Ammon's horn (tissue), 1 donor: ENCODE results near the gene PIAS2.
A peak's percentile ranks its signal among the peaks of the same experiment; 100 is the strongest.
"Not testable (repeated sequence)": the region's sequence is repeated elsewhere in the genome, so short reads cannot be mapped to it uniquely, and the experiment has no call there.

ENCODE experiments used
- DNase-seq: peaks from one replicate; pipeline ENCODE4 v3.0.0-alpha.2; 2016; ENCODE audit warnings: low spot score

PIAS2 gene

DNA sequence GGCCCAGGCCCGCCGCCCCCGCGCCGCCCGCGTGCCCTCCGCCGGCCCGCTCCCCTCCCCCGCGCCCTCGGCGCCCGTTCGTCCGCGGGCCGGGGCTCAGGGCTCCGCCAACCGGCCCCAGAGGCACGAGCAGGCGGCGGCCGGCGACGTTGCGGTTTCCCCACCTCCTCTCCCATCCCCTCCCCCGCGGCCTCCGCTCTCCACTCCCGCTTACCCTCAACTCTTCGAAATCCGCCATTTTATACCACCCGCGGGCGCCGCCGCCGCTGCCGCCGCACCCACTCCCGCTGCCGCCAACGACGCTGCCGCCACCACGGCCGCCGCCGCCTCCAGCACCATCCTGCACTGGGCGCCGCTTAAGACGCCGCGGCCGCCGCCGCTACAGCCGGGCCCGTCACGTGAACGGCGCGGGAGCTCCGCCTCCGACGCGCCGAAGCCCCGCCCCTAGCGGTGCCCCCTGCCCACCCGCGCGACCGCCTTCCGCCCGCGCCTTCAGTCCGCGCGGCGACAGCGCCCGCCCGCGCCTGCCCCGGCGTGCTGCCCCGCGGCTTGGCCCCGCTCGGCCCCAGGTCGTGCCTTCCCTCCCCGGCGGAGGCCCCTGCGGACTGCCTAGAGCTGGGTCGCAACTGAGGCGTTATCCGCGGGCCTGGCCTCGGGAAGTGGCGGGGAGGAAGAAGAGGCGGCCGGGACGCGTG lies at the start of gene PIAS2, which contains the start of gene KATNAL2:
Gene PIAS2, minus strand, starts transcription at position 400 of the 695 bp plus-strand sequence. Its CDS starts 162 bp downstream, at position 238.
Gene KATNAL2, plus strand, starts transcription at position 495 of the 695 bp plus-strand sequence. CDS start 29,271 bp downstream, outside the sequence.
- DNase-seq = peak; percentile 92

GRCh38 chr18:46966266-46966665 lies 49.0 kb upstream of the PIAS2 start:
- not testable (repeated sequence) for DNase-seq

GRCh38 chr18:46964579-46965293 lies 47.4 kb upstream of the PIAS2 start:
- DNase-seq = not testable (repeated sequence)

DNA sequence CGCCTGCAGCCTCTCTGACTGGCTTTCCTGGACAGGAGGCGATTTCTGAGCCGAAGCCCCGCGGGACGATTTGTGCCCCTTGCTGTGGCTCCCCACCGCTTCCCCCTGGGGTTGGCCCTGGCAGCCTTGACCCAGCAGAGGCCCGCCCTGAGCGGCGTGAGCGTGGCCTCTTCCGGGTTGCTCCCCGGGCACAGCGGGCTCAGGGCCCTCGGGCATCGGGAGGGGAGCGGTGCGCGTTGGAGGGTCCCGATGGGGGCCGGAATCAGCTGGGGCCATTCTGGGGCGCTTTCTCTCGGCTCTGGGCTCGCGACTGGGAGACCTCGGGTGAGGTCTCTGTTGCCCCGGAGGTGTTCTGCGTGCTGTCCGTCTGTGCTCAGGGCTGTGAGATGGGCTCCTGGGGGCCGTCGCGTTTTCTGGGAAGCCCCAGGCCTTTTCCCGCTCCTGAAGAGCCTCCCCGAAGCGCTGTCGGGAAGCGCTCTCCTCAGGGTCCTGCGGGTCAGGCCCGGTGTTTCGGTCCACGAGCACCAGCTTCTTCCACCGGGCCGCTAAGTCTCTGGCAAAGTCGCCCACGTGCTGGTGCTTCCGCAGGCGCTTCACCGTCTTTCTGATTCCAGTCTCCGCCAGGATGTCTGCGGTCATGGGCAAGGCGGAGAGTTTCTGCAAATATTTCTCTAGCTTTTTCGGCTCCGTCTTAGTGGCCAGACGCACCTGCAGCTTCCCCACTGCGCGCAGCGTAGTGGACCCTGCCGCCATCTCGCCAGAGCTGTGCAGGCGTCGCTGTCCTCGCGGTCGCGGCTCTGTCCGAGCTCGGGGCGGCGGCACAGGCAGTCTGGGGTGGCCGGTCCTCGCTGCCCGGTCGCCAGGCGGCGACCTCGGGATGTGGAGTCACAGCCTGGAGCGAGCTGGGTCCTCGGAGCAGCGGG lies 46.6 kb upstream of the PIAS2 start:
- DNase-seq = not testable (repeated sequence)

- no peak for DNase-seq
These were observed 40.9 kb upstream of the PIAS2 start for GRCh38 chr18:46958209-46958608.

GRCh38 chr18:46953195-46953594 lies 35.9 kb upstream of the PIAS2 start:
- no peak for DNase-seq

DNA sequence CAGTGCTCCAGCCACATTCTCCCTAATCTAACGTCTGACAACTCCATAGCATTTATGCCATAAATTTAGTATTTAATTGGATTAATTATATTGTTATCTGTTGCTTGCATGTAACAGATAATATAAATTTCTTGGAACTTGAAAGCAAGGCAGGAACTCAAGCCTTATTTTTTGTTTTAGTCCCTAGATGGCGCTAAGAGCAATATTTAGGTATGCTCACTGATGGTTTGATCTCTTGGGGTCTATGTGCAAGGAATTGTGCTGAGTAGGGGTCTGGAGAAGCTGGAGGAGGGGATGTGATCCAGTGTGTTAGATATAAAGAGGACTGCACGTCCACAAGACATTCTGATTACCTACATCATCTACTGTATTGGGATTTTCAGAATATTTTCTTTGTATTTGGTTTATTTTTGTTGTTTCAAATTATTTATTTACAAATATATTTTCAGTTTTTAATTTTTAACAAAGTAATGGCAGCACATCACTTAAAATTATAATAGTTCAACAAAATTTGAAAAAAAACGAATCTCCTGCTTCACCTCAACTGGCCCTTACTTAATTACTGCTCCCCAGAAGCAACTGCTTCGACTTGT lies 32.9 kb upstream of the PIAS2 start:
- DNase-seq = no peak

GRCh38 chr18:46946656-46947282 lies 29.5 kb upstream of the PIAS2 start:
- DNase-seq = peak; percentile 90

- no peak for DNase-seq
These were observed 25.3 kb upstream of the PIAS2 start for GRCh38 chr18:46942646-46943045.

DNA sequence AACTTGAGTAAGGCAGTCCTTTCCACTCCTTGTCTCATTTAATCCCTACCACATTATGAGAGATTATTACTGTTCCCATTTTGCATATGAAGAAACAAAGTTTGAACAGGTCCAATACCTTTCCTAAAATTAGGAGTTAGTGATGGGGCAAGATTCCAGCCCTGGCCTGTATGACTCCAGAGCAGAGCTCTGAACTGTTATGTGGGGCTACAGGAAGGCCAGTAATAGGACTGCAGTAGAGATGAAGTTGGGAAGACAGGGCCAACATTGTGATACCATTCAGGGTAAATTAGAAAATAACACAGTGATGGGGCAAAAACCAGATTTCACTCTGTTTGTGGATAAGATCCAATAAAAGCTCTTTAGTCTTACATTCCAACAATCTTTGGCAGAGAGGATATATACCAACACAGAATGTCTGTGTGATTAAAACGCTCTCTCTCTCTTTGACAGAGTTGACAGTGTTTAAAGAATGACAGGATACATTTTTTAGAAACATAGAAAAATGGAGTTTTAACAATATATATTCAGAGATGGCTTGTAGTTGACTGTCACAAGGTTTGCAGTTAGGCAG lies 22.8 kb upstream of the PIAS2 start:
- no peak for DNase-seq

GRCh38 chr18:46939337-46939963 lies 22.1 kb upstream of the PIAS2 start:
- DNase-seq = no peak

- no peak for DNase-seq
These were observed 3.3 kb upstream of the PIAS2 start for GRCh38 chr18:46920653-46921052.

GRCh38 chr18:46920067-46920466 lies 2.8 kb upstream of the PIAS2 start:
- DNase-seq = no peak

- peak; percentile 37 for DNase-seq
These were observed 695 bp upstream of the PIAS2 start for GRCh38 chr18:46917803-46918600.

GRCh38 chr18:46916551-46917107 lies 678 bp downstream of the PIAS2 start:
- peak; percentile 55 for DNase-seq

DNA sequence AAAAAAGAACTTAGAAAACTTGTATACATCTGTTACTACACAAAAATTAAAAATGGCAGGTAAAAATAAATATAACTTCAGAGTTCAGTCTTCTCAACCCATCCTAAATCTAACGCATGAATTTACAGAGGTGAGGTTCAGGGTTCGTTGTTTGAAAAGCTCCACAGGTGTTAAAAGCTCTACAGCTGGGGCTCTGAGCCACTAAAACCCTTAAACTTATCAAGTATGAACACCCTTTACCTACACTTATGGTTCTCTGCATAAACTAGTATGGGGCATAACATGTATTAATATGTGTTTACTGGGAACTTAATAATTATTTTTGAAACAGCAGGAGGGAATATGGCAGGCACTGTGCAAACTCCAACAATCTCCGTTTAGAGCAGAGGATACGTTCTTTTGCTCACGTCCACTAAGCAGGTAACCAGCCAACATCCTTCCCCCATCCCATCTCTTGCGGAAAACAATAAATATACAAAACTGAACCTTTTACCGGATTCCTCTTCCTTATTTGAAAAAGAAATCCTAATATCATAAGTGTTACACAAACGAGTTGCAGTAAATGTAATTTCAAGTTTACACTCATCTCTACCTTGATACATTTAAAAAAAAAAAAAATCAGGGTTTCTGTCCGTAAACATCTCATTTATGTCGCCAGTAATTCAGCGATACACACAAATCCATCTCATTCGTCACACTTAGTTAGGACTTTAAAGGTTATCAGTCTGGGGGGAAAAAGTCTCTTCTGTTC lies 1.3 kb downstream of the PIAS2 start:
- DNase-seq = no peak

DNA sequence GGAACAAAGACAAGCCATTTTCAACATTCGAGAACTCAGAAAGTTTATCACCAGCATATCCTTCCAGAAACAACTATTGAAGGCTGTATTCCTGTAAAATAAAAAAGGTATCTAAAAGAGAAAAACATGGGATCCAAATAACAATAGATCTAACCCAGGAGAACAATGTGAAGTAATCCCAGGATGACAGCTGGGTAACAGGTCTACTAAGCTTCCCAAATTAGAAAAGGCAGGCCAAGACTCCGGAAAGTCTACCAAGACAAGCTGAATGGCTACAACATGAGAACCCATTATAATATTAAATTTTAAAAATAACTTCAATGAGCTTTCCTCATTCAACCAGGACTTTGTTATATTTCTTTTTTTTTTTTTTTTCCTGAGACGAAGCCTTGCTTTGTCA lies 6.5 kb downstream of the PIAS2 start:
- no peak for DNase-seq

- no peak for DNase-seq
These were observed 7.8 kb downstream of the PIAS2 start for GRCh38 chr18:46909497-46909896.

GRCh38 chr18:46903406-46903805 lies 13.9 kb downstream of the PIAS2 start:
- DNase-seq = no peak
